CMK (cell line): Measurements from ENCODE around the gene TMEM178A.
"Not testable (repeated sequence)": the region's sequence is repeated elsewhere in the genome, so short reads cannot be mapped to it uniquely, and the experiment has no call there.

Source experiments
- DNase-seq: peaks from one replicate; pipeline ENCODE4 v3.0.0-alpha.2; 2010; ENCODE audit warnings: low read depth

Gene TMEM178A

DNA sequence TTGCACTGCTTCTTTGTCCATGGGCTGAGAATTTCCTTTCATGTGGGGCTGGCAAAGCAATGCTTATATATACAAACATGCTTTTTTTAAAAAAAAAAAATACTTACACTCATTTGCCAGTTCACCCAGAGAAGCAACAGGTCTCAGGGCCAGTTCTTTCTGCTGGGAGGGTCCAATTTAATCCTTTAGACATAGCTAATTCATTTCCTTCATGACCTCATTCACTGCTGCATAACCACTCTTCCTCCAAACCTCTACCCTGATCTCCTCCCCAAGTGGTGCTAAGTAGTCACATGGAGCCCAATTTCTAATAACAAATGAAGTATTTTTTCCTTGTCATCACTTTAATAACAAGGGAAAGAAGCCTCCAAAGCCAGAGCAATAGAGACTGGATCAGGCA is 17.1 kb upstream of the TMEM178A start:
- no peak for DNase-seq

DNA sequence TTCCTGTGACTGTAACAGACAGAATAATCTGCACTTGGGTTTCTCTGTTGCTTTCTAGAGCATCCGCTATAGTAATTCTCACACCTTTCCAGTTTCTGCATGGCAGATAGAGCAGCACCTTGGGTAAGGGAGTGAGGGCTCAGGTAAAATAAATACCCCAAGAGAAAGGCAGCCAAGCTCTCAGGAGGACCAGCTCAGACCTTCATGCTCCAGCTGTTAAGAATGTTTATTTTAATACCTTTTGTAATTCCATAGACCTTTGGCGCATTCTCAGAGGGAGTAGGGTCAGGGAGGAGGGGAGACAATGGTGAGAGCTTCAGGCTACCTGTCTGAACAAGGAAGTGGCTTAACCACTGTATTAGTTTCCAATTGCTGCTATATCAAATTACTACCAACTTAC is 16.2 kb upstream of the TMEM178A start:
- no peak for DNase-seq

DNA sequence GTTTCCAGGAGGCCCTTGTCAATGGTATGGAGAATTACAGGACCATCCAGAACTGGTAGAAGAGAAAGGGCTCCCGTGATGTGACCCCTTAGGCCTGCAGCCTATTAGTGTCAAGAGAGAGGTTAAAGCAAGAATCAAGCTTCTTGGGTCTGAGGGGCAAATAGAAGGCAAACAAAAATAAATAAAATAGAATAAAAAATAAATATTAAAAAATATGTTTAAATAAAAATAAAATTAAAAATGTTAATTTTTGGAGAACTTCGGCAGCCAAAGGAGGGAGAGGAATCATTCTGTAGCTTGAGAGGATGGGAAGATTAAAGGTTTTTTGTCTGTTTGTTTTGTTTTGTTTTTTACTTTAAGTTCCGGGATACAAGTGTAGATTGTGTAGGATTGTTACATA is 15.2 kb upstream of the TMEM178A start:
- DNase-seq = no peak

DNA sequence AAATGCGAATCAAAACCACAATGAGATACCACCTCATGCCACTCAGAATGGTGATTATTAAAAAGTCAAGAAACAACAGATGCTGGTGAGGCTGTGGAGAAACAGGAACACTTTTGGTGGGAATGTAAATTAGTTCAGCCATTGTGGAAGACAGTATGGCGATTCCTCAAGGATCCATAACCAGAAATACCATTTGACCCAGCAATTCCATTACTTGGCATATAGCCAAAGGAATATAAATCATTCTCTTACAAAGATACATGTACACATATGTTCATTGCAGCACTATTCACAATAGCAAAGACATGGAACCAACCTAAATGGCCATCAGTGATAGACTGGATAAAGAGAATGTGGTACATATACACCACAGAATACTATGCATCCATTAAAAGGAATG is 9.5 kb upstream of the TMEM178A start:
- DNase-seq = not testable (repeated sequence)

DNA sequence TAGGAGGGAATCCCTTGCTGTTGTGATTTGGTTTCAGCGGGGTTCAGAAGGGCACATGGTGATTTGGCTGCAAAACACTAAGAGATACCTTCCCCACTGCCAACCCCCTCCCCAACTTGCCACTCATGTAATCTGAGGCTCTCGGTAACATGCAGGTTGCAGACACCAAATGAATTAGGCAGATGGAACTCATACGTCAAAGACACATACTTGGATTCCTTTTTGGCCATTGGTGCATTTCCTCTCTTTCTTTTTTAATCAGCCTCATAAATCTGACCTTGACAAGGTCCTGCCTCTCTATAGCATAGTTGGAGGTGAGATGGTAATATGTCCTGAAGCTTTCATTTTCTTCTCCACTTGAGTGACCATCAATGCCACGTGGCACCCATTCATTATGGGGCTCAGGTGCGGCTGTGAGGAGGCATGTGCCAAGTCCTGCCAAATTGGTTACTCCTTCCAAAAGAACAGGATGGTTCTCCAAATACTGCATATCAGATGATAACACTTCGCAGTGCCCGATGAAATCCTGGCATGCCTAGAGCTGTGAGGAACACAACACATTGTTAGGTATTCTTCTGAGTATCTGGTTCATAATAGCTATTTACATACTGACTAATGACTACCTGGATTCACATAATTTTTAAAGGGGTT is 8.3 kb upstream of the TMEM178A start:
- no peak for DNase-seq

DNA sequence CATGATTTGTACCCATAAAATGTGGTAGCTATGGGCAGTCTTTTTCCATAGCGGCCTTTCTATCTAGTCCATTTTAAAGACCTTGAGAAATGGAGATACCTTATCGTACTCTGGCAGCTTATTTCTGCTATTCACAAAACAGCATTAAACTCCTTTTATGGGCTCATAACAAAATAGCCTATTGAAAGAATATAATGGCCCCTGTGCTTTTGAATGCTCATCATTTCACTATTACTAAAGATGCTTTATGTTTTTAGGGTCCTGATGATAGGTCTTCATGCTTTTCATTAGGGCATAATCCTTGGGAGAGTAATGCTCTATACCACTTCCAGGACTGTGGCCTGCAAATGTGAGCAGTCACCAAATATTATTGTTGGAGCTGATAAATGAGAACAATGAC is 7.3 kb upstream of the TMEM178A start:
- no peak for DNase-seq

DNA sequence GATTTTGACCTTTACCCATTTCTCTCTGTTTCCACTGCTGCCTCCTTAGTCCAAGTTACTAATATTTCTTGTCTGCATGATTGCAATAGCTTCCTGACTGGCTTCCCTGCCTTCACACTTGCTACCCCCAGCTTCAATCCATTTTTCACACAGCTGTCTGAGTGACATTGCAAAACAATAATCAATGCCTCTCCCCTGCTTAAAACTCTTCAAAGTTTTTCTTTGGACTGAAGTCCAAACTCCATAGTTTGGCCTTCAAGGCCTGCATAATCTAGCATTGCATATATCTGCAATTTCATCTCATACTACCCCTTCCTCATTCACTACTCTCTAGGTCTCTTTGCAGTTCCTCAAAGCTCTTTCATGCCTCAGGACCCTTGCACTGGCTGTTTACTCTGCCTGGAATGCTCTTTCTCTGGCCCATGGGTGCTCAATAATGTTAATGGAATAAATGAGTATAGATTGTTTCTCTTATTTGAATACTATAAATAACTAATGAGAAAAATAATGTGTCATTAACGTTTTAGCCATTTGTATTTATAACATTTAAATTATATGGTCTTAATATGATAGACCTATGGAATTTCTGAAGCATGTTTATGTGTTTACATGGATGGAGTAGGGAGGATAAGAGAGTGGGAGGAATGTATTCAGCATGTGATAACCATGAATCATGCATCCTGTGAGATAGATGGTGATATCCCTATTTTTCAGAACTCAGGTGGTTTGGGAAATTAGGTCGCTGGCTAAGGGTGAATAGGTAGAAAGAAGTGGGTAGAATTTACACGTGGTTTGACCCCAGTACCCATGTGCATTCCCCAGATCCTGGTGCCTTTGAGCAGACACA is 5.7 kb upstream of the TMEM178A start:
- no peak for DNase-seq

DNA sequence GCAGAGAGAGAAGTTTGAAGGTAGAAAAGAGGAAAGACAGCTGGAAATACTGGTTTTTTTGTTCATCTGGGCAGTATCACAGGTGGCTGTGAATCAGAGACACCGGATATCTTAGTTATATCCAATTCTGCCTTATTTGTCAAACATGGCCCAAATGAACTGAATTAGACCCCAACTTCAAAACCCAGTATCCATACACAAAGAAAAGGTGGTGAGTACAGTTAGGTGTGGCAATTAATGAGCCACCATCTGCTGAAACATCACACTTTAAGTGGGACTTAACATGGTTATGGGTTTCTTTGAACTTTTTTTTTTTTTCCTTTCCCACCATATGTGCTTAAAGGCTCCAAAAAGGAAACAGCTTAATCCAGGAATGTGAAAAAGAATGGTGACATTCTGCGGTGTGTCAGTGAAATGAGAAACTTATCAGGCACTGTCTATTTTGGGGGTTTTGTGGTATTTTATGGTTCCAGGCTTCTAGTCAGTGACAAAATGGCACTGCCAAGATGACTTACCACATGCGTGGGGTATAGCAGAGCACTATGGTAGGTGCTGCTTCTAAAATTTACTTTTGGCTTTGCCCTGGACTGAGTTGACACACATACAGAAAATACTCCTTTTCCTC is 5.0 kb upstream of the TMEM178A start:
- no peak for DNase-seq

DNA sequence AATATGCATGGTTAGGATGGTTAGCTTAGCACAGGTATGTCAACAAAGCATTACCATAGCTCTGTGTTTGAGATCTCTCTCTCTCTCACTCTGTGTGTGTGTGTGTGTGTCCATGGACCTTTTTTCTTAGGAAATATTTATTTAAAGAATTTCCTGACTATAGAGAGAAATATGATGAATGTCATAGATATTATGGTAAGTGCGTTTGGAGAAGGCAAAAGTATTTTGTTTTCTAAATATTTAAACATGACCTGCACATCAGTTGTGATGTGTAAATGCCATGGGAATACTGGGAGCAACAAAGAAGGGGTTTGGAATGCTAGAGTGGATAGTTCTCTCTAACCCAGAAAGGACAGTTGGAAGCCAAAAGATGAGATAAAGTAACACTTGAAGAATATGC is 3.9 kb upstream of the TMEM178A start:
- DNase-seq = no peak

DNA sequence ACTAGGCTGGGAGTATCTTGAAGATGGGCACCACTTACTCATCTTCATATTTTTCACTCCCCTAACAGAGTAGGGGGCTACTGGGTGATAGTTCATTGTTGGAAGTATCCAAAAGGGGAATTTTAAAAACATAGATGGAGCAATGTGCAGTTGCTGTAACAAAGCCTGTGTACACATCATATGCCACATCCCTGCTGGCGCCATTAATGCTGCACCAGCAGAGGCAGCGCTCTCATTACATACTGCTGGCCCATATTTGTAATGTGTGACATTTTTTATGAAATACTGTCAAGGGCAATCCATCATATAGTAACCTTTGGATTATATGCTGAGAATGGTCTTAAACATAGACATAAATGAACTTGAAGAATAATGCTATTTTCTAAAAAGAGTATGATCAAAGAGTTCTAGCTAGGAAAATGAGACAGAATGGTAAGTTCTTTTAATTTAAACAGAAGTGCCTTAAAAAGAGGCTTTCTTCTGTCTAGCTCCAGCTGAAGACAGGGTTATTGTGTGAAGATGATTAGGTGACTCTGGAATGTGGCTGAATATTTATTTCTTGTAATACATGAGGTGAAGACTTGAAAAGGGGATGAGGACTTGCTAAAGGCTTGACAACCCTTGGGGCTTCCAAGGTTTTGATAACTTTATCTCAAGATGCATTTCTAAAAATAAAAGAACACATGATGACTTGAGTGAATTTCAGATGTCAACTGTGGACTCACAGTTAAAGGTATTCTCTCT is 2.4 kb upstream of the TMEM178A start:
- DNase-seq = no peak

DNA sequence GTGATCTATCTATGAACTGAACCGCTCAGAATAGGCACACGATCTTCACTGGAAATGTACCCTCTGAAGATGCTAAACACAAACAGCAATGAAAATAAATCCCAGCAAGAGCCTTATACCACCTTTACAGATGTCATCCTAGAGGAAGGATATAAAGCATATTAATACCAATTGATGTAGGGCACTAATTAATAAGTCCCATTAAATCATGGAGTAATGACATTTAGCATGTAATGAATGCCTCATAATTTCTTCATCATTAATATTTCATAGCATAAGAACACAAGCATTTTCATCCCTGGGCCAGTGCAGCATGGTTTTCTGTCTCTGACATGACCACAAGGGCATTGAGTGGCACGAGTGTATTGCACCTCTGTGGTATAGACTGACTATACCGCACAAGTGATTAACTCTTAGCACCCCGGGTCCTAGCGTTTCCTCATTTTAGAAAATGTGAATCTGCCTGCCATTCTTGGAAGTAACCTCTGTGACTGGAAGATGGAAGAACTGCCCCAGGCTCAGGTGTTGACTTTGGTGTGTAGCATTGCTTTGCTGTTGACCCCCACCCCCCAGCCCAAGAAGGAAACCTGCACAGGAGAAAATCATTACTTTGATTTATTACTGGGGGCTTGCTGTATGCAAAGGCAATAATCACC is 1.4 kb upstream of the TMEM178A start:
- DNase-seq = no peak

DNA sequence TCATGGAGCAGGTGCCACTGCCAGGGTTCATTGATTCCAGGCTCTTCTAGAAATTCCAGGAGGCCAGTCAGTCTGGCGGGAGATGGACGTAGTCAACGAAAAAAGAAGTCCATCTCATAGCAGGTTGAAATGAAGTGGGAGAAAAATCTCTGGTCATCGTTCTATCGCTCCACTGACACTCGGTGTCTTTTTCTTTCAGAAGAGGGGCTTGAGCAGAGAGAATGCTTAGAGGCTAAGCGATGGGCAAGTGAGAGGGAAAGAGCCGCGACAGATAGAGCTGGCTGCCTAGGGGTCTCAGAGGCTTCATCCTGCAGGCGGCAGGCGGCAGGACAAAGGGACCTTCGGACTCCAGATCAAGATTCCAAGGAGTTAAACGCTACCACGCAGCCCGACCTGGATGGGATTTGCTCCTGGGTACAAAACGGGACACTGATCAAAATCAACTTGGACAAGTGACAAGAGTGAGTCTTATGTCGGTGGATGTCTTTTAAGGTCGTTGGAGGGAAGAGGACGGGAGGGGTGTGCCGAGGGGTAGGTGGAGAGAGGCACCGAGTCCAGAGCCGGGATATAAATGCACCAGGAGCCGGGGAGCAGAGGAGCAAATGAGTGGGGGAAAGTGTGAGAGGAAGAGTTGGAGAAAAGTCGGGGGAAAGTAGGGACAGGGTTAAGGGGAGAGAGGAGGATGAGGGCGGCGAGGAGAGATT is 677 bp upstream of the TMEM178A start:
- no peak for DNase-seq

DNA sequence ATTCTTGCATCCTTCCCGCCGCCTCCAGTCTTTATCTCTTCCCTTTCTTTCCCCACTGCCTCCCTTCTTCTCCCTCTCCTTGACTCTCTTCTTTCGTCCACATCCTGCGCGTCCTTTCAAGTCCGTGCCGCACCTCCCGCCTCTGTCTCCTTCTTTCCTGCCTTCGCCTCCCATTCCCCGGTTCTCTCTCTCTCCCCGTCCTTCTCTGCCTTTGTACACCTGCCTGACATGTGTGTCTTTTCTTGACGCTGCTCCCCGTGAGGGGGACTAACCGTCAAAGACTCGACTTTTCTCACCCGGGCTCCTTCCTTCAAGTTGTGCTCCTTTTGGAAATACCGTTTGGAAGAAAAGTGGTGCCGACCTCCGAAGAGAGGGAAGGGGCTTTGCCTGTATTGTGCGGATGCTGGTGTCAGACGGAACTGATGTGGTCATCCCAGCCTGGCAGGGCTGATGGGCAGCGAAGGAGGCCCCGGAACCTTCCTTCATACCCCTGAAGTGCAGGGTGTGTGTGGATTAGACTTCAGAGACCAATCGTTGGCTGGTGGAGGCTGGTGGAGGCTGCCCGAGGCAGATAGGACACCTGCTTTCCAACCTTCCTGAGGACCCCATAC is 879 bp downstream of the TMEM178A start:
- DNase-seq = no peak

DNA sequence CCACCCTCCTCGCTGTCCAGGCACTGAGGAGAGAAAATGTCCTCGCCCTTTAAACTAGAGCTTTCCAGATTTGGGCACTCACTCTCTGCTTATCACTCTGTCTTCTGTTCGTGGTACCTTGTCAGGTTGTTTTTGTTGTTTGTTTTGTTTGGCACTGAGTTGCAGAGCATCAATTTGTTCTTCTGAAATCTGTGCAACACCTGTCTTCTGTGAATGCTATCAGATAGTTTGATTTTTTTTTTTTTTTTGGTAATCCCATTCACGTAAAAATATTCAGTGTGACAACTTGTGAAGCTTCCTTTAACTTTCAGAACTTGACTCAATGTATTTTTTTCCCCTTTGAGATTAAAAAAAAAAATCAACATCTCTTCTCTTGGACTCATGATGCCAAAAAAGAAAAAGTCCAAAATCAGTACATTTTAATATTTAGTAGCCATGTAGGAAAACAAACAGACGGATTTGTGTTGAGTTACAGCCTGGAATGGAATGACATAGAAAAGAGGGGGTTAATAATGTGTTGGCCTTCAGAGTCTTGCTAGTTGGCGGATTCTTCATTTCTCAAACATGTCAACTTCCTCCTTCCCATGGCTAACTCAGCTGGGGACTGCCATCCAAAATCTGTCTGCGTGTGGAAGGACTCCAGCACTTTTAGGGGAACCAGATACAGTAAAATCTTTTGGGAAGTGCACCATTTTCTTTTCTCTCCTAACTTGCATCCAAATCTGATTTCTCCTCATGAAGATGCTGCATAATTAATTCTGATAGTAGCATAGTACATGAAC is 1.6 kb downstream of the TMEM178A start:
- DNase-seq = no peak

DNA sequence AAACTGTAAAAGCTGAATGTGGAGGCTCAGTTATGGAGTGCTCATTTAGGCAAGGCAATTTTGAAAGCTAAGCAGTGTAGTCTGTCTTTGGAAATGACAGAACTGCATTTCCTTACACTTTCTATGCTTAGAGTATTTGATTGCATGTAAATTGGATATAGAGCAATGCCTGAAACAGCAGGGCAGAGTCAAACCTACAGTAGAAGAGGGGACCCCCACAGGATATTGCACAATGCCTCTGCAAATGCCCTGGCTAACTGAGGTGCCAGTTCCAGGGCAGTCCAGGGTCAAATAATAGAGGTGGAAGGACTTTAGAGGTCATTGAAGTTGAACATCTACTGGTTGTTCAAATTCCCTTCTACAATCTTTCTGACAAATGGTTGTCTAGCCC is 2.2 kb downstream of the TMEM178A start:
- no peak for DNase-seq

DNA sequence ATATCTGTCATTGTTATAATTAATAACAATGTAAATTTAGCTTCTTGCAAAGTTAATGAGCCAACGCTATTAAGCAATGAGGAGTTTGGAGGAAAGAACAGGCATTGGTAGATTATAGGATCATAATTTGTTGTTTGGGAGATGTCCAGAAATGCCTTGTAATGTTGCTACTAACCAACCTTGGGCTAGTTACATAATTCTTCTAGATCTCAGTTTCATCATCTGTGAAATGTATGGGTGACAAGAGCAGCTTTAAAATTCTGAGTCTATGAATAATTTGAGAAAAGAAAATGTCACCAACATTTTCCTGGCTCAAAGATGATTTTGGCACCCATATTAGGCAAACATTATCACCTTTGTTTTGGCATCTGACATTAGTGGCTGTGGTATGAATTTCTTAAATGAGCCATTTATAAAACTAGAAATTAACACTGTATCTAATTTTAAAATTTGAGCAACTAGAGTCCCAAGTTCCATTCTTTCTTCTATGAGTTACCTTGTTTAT is 2.9 kb downstream of the TMEM178A start:
- no peak for DNase-seq

DNA sequence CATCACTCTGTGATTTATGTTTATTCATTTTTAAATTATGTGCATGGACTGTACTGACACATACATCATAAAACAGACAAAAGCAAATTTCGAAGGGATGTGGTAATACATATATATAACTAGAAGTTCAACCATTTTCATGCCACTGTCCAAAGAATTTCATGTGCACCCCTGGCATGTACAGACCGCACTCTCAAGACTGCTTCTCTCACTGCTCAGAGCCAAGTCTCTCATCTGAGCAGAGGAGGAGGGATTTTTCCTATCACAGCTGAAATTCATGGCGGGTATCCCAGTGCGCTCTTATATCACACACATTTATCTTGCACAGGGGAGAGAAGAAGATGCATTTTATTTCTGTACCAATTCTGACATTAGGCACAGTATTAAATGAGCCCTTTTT is 5.9 kb downstream of the TMEM178A start:
- no peak for DNase-seq

DNA sequence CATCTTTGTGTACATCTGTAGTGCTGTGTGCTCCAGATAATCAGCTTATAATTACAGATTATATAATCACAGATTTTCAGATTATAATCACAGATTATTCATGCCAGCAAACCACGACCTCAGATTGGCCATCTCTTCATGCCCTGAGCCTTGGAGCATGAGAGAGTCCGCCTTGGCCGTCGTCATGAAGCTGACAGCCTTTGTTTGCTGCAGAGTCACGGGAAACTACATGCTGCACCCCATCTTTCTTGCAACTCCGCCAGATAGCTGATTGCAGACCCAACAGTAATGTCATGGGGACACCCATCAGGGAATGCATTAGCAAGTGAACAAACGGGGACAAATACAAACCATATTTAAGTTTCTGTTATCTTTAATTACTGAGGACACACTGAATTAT is 7.3 kb downstream of the TMEM178A start:
- no peak for DNase-seq

DNA sequence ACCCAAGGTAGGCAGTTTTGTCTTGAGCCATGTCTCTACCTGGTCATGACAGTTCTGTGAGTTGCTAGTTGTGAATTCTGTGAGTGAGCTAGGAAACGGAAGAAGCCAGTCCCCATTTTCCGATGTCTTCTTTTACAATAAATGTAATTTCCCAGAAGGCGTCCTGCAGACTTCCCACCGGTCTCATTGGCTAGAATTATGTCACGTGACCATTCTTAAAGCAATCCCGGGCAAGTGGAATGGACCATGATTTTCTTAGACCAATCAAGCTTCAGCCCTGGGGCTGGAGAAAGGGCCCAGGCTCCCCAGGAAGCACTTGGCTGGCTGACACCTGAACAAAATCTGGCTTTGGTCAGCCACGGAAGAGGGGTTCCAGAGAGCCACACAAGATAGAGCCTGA is 10.6 kb downstream of the TMEM178A start:
- DNase-seq = no peak

DNA sequence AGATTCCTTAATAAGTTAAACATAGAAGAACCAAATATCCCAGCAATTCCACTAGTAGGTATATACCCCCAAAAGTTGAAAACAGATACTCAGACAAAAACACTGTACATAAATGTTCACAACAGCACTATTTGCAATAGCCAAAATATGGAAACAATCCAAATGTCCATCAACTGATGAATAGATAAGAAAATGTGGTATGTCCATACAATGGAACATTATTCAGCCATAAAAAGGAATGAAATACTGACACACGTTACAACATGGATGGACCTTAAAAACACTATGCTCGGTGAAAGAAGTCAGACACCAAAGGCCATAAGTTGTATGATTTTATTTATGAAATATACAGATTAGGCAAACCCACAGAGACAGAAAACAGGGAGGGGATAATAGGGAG is 12.5 kb downstream of the TMEM178A start:
- DNase-seq = no peak
